BJ (cell line): ENCODE results near the gene PRDM12. TPM values are rescaled to one million over a fixed set of nuclear protein-coding genes. Genes with fewer than 3 reads are reported as not detected.

Source experiments
- CTCF ChIA-PET: fragments of 350-600 bp; formaldehyde crosslinking; extraction: SDS; loops from one replicate; lab custom pipeline; 2021; ENCODE audit warnings: antibody characterized with exemption, inconsistent platforms; lab: Yijun Ruan, JAX
- POLR2A ChIA-PET: fragments of 300-600 bp; sonication (Branson Sonifier 250); formaldehyde crosslinking; extraction: SDS; loops from one replicate; lab custom pipeline; 2021; ENCODE audit warnings: antibody characterized with exemption; lab: Charles Lee
- DNase-seq: peaks from one replicate; pipeline ENCODE4 v3.0.0-alpha.2; 2011; ENCODE audit warnings: low read depth
- H3K27me3 ChIP-seq: 2 replicates; pipeline ENCODE4 v1.6.0; 2011; ENCODE audit warnings: low read length; ENCODE audit not compliant: control insufficient read depth, insufficient read depth
- H3K36me3 ChIP-seq: 2 replicates; pipeline ENCODE4 v1.5.1; 2011; ENCODE audit warnings: low read length; ENCODE audit not compliant: control insufficient read depth, insufficient read depth
- H3K4me3 ChIP-seq: 2 replicates; pipeline ENCODE4 v1.5.1; 2011; ENCODE audit warnings: low read depth, mild to moderate bottlenecking, control low read depth, low read length
- polyA plus RNA-seq: library from polyadenylated mRNA; depleted of rRNA; stranded (reverse); fragments of >200 nt; gene quantifications from 2 replicates; pipeline ENCODE4 v1.2.3, GENCODE V29; 2011
- TF ChIP-seq, protein P1 (sequence below): IDR thresholded peaks from 2 replicates; pipeline ENCODE4 v1.5.1; 2011; ENCODE audit warnings: low read depth, mild to moderate bottlenecking, control low read depth, inconsistent platforms, low read length, moderate library complexity; ENCODE audit not compliant: insufficient read depth

The PRDM12 gene
- polyA plus RNA-seq, 1 experiment, result not detected

DNA sequence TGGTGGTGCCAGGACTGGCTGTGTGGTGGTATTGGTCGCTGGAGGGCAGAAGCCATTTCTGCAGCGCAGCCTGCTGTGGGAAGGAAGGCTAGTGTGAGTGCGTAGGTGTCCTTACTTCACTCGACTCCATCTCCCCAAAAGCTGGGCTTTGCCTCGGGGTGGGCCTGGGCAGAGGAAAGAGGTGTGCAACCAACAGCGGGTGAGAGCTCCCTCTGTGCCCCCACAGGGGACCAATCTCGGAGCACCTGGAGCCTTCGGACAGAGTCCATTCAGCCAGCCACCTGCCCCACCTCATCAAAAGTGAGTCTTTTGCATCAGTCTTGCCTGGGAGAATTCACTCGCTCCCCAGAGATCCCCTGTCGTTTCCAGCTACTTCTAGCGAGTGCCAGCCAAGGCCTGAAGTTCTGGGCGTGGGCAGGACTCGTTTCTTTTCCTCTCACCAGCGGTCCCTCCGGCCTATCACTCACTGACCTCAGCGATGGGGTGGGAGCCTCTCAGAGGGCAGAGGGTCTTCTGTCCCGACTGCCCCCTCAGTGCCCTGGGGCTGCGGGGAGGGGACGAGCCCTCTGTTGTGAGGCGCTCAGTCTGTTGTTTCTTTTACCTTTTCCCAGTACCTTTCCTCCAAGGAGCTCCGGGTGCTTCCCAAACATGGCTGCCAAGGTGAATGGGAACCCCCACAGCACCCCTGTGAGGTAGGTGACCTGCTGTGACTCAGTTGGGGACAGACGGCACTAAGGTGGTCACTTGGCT is 32.9 kb upstream of the PRDM12 start:
- ChIA-PET CTCF (no interaction called here), POLR2A (no interaction called here)
- Histone ChIP-seq H3K36me3 (peaks cover 55% of the 10 kb centered on the region), H3K4me3 (no peak overlapping the region), H3K27me3 (no peaks in the 10 kb centered on the region)
- TF ChIP-seq, protein P1, sequence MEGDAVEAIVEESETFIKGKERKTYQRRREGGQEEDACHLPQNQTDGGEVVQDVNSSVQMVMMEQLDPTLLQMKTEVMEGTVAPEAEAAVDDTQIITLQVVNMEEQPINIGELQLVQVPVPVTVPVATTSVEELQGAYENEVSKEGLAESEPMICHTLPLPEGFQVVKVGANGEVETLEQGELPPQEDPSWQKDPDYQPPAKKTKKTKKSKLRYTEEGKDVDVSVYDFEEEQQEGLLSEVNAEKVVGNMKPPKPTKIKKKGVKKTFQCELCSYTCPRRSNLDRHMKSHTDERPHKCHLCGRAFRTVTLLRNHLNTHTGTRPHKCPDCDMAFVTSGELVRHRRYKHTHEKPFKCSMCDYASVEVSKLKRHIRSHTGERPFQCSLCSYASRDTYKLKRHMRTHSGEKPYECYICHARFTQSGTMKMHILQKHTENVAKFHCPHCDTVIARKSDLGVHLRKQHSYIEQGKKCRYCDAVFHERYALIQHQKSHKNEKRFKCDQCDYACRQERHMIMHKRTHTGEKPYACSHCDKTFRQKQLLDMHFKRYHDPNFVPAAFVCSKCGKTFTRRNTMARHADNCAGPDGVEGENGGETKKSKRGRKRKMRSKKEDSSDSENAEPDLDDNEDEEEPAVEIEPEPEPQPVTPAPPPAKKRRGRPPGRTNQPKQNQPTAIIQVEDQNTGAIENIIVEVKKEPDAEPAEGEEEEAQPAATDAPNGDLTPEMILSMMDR, result no peak
- DNase-seq, result no peak

DNA sequence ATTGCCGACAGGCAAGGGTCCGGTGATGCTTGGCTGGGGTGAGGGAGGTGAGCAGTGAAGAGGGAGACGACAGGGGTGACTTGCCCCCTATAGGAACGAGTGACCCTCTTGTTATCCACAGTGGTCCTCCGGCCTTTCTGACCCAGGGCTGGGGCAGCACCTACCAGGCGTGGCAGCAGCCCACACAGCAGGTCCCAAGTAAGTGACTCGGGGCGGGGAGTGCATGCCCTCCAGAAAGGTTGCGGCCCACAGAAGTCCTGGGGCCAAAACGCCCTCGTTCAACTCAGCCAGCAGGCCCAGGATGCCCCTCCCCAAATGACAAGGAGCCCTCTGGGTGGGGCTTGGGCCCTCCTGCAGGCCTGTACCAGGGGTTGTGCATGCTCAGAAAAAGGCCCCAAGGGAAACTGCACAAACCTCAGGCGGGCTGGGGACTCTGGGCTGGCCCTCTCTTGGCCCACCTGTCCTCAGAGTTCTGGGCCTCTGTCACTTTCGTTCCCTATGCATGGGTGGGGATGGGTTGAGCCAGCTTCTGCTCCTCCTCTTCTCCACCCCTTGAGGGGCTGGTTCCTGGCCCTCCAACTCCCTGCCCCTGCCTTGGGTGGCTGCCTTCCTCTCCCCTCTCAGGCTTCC is 32.2 kb upstream of the PRDM12 start:
- Histone ChIP-seq H3K4me3 (no peak overlapping the region), H3K27me3 (no peaks in the 10 kb centered on the region), H3K36me3 (peaks cover 54% of the 10 kb centered on the region)
- DNase-seq, result no peak
- CTCF ChIA-PET, result no interaction called here
- TF ChIP-seq, protein P1, result no peak
- POLR2A ChIA-PET, result no interaction called here

DNA sequence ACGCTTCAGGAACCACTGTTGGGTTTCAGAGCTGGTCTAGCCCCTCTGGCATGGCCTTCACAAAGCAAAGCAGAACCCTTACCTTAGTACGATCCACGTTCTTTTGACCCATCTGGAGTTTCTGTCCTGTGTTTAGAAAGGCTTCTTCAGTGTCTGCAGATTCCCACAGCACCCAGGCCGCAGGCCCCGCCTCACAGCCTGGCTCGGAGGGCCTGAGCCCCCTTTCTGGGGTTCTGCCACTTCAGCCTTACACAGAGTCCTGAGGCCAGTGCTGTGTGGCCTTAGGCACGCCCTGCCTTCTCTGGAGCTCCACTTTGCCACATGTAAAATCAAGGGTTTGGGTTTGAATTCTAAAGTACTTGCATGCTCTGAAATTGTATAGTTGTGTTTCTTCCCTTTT is 31.6 kb upstream of the PRDM12 start:
- ChIA-PET POLR2A (no interaction called here), CTCF (no interaction called here)
- H3K4me3 ChIP-seq, result no peak overlapping the region
- TF ChIP-seq, protein P1, result no peak
- no peaks in the 10 kb centered on the region for H3K27me3 ChIP-seq
- no peak for DNase-seq
- peaks cover 51% of the 10 kb centered on the region for H3K36me3 ChIP-seq

DNA sequence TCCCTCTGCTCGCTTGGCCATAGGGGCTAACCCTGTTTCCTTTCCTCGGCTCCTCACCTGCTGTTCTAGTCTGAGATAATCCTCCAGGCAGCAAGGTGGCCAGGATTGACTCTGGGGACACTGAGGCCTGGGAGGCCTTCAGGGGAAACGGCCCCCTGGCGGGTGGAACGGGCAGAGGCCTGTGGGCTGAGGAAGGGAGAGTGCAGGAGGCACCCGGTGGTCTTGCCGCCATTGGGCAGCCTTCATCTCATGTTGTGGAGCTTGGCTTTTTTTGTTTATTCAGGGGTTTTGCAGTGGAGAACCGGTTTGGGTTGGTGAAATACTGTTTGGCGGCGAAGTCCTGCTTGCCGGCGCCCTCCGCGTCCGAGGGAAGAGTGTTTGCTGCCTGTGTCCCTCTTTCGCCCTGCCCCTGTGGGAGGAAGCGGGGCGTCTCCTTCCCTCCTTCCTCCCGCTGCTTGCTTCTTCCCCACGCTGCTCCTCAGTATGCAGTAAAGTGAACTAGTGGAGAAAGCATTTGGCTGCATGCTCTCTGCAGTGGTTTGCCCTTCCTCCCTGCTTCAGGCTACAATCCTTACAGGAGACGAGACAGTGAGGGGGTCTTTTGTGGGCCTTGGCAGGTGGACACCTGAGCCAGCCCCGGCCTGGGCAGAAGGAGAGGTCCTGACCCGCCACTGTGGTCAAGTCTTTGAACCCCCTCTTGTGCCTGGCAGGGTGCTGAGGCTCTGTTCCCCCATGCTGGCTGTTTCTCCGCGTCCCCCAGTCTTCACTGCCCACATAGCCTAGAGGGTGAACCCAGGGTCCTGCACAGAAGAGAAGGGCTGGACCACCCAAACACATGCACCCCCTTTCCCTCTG is 30.8 kb upstream of the PRDM12 start:
- POLR2A ChIA-PET, result no interaction called here
- CTCF ChIA-PET, result no interaction called here
- H3K4me3 ChIP-seq, result no peak overlapping the region
- TF ChIP-seq, protein P1, result no peak
- H3K27me3 ChIP-seq, result no peaks in the 10 kb centered on the region
- DNase-seq, result no peak
- H3K36me3 ChIP-seq, result peaks cover 49% of the 10 kb centered on the region
